Metanephros (tissue), 1 donor: ENCODE results near the gene TEX55. TPM values are rescaled to one million over a fixed set of nuclear protein-coding genes. Genes with fewer than 3 reads are reported as not detected.

Source experiments
- total RNA-seq: library from RNA; depleted of rRNA; stranded (reverse); fragments of >200 nt; gene quantifications from one replicate; pipeline ENCODE4 v1.2.3, GENCODE V29; 2014

Gene TEX55
- not detected for total RNA-seq

GRCh38 chr3:119145500-119146167 lies at the start of gene TEX55:
TSS of gene TEX55 (plus strand) at chr3:119146165. CDS start at chr3:119146190, 25 bp downstream.

GRCh38 chr3:119173325-119173724 lies 27.4 kb downstream of the TEX55 start, which contains the start of gene UPK1B:
TSS of gene UPK1B (plus strand) at chr3:119173598. CDS start at chr3:119186742, 13,144 bp downstream.

Other genes starting within 250 kb of the TEX55 start
- 4.8 TPM for gene IGSF11, start 111.3 kb upstream of the TEX55 start, total RNA-seq
- 8.8 TPM for gene UPK1B, start 27.4 kb downstream of the TEX55 start, total RNA-seq
- gene B4GALT4, start 94.7 kb downstream of the TEX55 start, total RNA-seq = 22.6 TPM
- gene ARHGAP31, start 148.2 kb downstream of the TEX55 start, total RNA-seq = 16.4 TPM